A549 (cell line): ENCODE data around the gene ARL8B. TPM values are rescaled to one million over a fixed set of nuclear protein-coding genes. Genes with fewer than 3 reads are reported as not detected.

Experiments
- ATAC-seq, 2 experiments: fragments of 200-7000 bp in 1 of 2; fragments of >200 bp in 1 of 2; cut with Nextera tagmentation in 1 of 2; cut with Tn5 transposase in 1 of 2; 3 replicates each; pipeline versions ENCODE4 v1.8.0 to v1.9.1; 2018 to 2020; ENCODE audit warnings: mild to moderate bottlenecking in 1 of 2, moderate library complexity in 1 of 2
- CTCF ChIA-PET: fragments of 300-600 bp; sonication (Branson Sonifier 250); formaldehyde crosslinking; extraction: SDS; loops from one replicate; lab custom pipeline; 2021; ENCODE audit warnings: antibody characterized with exemption, inconsistent platforms; lab: Yijun Ruan, JAX
- POLR2A ChIA-PET: fragments of 350-600 bp; formaldehyde crosslinking; extraction: SDS; loops from one replicate; lab custom pipeline; 2021; ENCODE audit warnings: antibody characterized with exemption, inconsistent platforms; lab: Yijun Ruan, JAX
- DNase-seq, 2 experiments: peaks; one replicate each; pipeline versions ENCODE4 v3.0.0 to v3.0.0-alpha.2; 2011 to 2016; ENCODE audit warnings: low read depth in 1 of 2, low spot score in 1 of 2
- FAIRE-seq: peaks from 2 replicates; lab custom pipeline; 2011; peaks lifted over from hg19 to GRCh38; lab: Jason Lieb, UNC
- H3K27ac ChIP-seq, 2 experiments: fragments of >200 bp; sonication (Bioruptor Twin); formaldehyde crosslinking; 3 replicates each; pipeline ENCODE4 v1.5.1; 2016 to 2017
- H3K4me1 ChIP-seq: fragments of >200 bp; sonication (Bioruptor Twin); formaldehyde crosslinking; 3 replicates; pipeline ENCODE4 v1.6.1; 2016
- H3K4me2 ChIP-seq: fragments of >200 bp; sonication (Bioruptor Twin); formaldehyde crosslinking; 3 replicates; pipeline ENCODE4 v1.6.1; 2016
- H3K4me3 ChIP-seq: fragments of >200 bp; sonication (Bioruptor Twin); formaldehyde crosslinking; 3 replicates; pipeline ENCODE4 v1.5.1; 2016
- H3K9me3 ChIP-seq: fragments of >200 bp; sonication (Bioruptor Twin); formaldehyde crosslinking; 3 replicates; pipeline ENCODE4 v1.6.1; 2016
- ATOH8 ChIP-seq: fragments of 250-450 bp; sonication (Bioruptor Pico); IDR thresholded peaks from 2 replicates; pipeline ENCODE4 v1.5.0; 2020; ENCODE audit warnings: low read depth, mild to moderate bottlenecking, moderate library complexity
- BCL3 ChIP-seq: fragments of >200 bp; sonication (Bioruptor Twin); formaldehyde crosslinking; IDR thresholded peaks from 3 replicates; pipeline ENCODE4 v1.6.1; 2016
- CBX8 ChIP-seq: fragments of 200-600 bp; sonication (generic); IDR thresholded peaks from 2 replicates; pipeline ENCODE4 v1.6.1; 2016
- CEBPB ChIP-seq, 2 experiments: fragments of >200 bp in 1 of 2; sonication (Bioruptor Twin) in 1 of 2; formaldehyde crosslinking in 1 of 2; IDR thresholded peaks; 2 replicates each; pipeline ENCODE4 v1.6.1; 2012 to 2016
- CHD2 ChIP-seq: fragments of 150-350 bp; IDR thresholded peaks from 2 replicates; pipeline ENCODE4 v1.6.1; 2014; ENCODE audit warnings: low read length; ENCODE audit not compliant: partially characterized antibody
- CHD4 ChIP-seq: fragments of 200-600 bp; sonication (generic); IDR thresholded peaks from 2 replicates; pipeline ENCODE4 v1.6.1; 2016; ENCODE audit warnings: antibody characterized with exemption, mild to moderate bottlenecking, borderline replicate concordance
- EHF ChIP-seq: fragments of 250-450 bp; sonication (Bioruptor Pico); IDR thresholded peaks from 2 replicates; pipeline ENCODE4 v1.5.0; 2020; ENCODE audit warnings: mild to moderate bottlenecking
- EHMT2 ChIP-seq: fragments of 200-600 bp; sonication (generic); IDR thresholded peaks from 2 replicates; pipeline ENCODE4 v1.6.1; 2016; ENCODE audit warnings: antibody characterized with exemption, low read depth, mild to moderate bottlenecking, moderate library complexity
- ESRRA ChIP-seq: fragments of 150-350 bp; IDR thresholded peaks from 2 replicates; pipeline ENCODE4 v1.6.1; 2014; ENCODE audit warnings: mild to moderate bottlenecking, low read length, borderline replicate concordance
- FOSB ChIP-seq: fragments of 250-450 bp; sonication (Bioruptor Pico); IDR thresholded peaks from 2 replicates; pipeline ENCODE4 v1.5.0; 2020; ENCODE audit warnings: mild to moderate bottlenecking, moderate library complexity
- GATA3 ChIP-seq: IDR thresholded peaks from 2 replicates; pipeline ENCODE4 v1.6.1; 2012; ENCODE audit warnings: borderline replicate concordance
- HOXB13 ChIP-seq: fragments of 250-450 bp; sonication (Bioruptor Pico); IDR thresholded peaks from 2 replicates; pipeline ENCODE4 v1.5.0; 2020; ENCODE audit warnings: low read depth, mild to moderate bottlenecking, moderate library complexity
- JUN ChIP-seq, 2 experiments: fragments of >200 bp; sonication (Bioruptor Twin); formaldehyde crosslinking; IDR thresholded peaks; 2 replicates in 1 of 2; 3 replicates in 1 of 2; pipeline ENCODE4 v1.6.1; 2016 to 2017
- KDM1A ChIP-seq: fragments of 200-600 bp; sonication (generic); IDR thresholded peaks from 2 replicates; pipeline ENCODE4 v1.6.1; 2016; ENCODE audit warnings: low read depth, mild to moderate bottlenecking
- KDM5A ChIP-seq: fragments of 200-600 bp; sonication (generic); IDR thresholded peaks from 2 replicates; pipeline ENCODE4 v1.6.1; 2016; ENCODE audit warnings: antibody characterized with exemption, mild to moderate bottlenecking
- MAFK ChIP-seq: fragments of 450-650 bp; IDR thresholded peaks from 2 replicates; pipeline ENCODE4 v1.6.1; 2014; ENCODE audit not compliant: partially characterized antibody
- MAX ChIP-seq: IDR thresholded peaks from 2 replicates; pipeline ENCODE4 v1.6.1; 2012
- NPAS2 ChIP-seq: fragments of 250-450 bp; sonication (Bioruptor Pico); IDR thresholded peaks from 2 replicates; pipeline ENCODE4 v1.8.0; 2022; ENCODE audit warnings: mild to moderate bottlenecking, moderate library complexity, borderline replicate concordance
- POLR2A ChIP-seq: IDR thresholded peaks from 2 replicates; pipeline ENCODE4 v1.6.1; 2012; ENCODE audit warnings: mild to moderate bottlenecking, low read length
- ZC3H11A ChIP-seq: fragments of 450-650 bp; IDR thresholded peaks from 2 replicates; pipeline ENCODE4 v1.6.1; 2014; ENCODE audit warnings: antibody characterized with exemption, mild to moderate bottlenecking
- WGBS: methylation state at CpG from one replicate; pipeline ENCODE4 v1.1.6; 2017; ENCODE audit errors: missing lambda C conversion rate; 5-methylcytosine and 5-hydroxymethylcytosine counted together
- polyA plus RNA-seq, 4 experiments: library from polyadenylated mRNA; depleted of rRNA in 3 of 4; stranded (reverse); fragments of >200 nt; fragmentation: RNase III in 1 of 4; extraction: RNeasy Plus Mini Kit Qiagen cat#74134 plus additional on column Dnase treatment in 1 of 4; gene quantifications; 2 replicates in 3 of 4; 3 replicates in 1 of 4; pipeline ENCODE4 v1.2.3, GENCODE V29; 2011 to 2017

The ARL8B gene
- polyA plus RNA-seq, 2 of the 4 experiments (the other 2 are of a cell fraction), result 51.2 to 51.7 TPM

- FAIRE-seq (no peak), ATAC-seq (peak; percentile 23 to 26; a peak in 3 of 6 replicates), DNase-seq (no peak)
- ChIA-PET CTCF (interaction anchor here (0.8 kb wide), 2 partner anchors 7 to 99 kb away, joined by 3 read pairs; partner anchors contain the start of gene ARL8B), POLR2A (no interaction called here)
- no peak overlapping the region for H3K27ac ChIP-seq
- TF ChIP-seq KDM1A (peak; percentile 41; the same call in 1 of the 2 replicates), MAFK (no peak)
- no peak overlapping the region for H3K4me2 ChIP-seq
- WGBS, result 81% methylated on average over 11 of the region's 11 CpGs
- no peaks in the 10 kb centered on the region for H3K4me1 ChIP-seq
- H3K4me3 ChIP-seq, result no peak overlapping the region
- no peaks in the 10 kb centered on the region for H3K9me3 ChIP-seq
These were observed 98.8 kb downstream of the ARL8B start for GRCh38 chr3:5220667-5221431.

- DNase-seq (no peak), FAIRE-seq (no peak), ATAC-seq (peak in 1 of 2 experiments; percentile 41; a peak in 2 of 6 replicates)
- TF ChIP-seq HOXB13 (CRISPR knock-in tag) (no peak), CHD4 (no peak), NPAS2 (no peak), CBX8 (no peak), ATOH8 (no peak)
- Histone ChIP-seq H3K9me3 (no peaks in the 10 kb centered on the region), H3K27ac (no peak overlapping the region), H3K4me2 (no peak overlapping the region), H3K4me1 (no peaks in the 10 kb centered on the region), H3K4me3 (no peak overlapping the region)
- 70% methylated on average over 6 of the region's 6 CpGs for WGBS
- CTCF ChIA-PET, result interaction anchor here (0.6 kb wide), 1 partner anchor 630 kb away, joined by 3 read pairs; no protein-coding TSS in a partner anchor
- POLR2A ChIA-PET, result no interaction called here
These were observed 99.6 kb downstream of the ARL8B start for GRCh38 chr3:5221701-5222100.

GRCh38 chr3:5222283-5223005, 100.4 kb downstream of the ARL8B start:
- Histone ChIP-seq H3K27ac (no peak overlapping the region), H3K4me2 (no peak overlapping the region), H3K4me3 (no peak overlapping the region), H3K4me1 (no peaks in the 10 kb centered on the region), H3K9me3 (no peaks in the 10 kb centered on the region)
- ChIA-PET CTCF (no interaction called here), POLR2A (no interaction called here)
- no peak for FAIRE-seq
- no peak for ATAC-seq
- DNase-seq, result no peak
- 88% methylated on average over 13 of the region's 13 CpGs for WGBS
- no peak for TF ChIP-seq ZC3H11A
- TF ChIP-seq KDM5A, result no peak
- no peak for TF ChIP-seq POLR2A
- TF ChIP-seq JUN (IDR thresholded peaks at IDR 0.05), result no peak
- TF ChIP-seq EHF, result no peak
- no peak for TF ChIP-seq ESRRA
- no peak for TF ChIP-seq CEBPB (IDR thresholded peaks at IDR 0.05)
- no peak for TF ChIP-seq BCL3
- TF ChIP-seq EHMT2, result no peak
- TF ChIP-seq CHD2, result no peak
- no peak for TF ChIP-seq MAX
- TF ChIP-seq FOSB (CRISPR knock-in tag), result no peak
- TF ChIP-seq GATA3, result no peak
